Esophagus squamous epithelium (tissue), 4 donors: ENCODE measurements around the gene CXCR4.

Source experiments
- CTCF ChIP-seq, 6 experiments: fragments of 450-650 bp in 4 of 6; fragments of 200-600 bp in 2 of 6; sonication (generic) in 2 of 6; IDR thresholded peaks; one replicate each; pipeline ENCODE4 v1.5.1; 2016 to 2019; ENCODE audit warnings: antibody characterized with exemption in 6 of 6, mild to moderate bottlenecking in 4 of 6, moderate library complexity in 4 of 6
- POLR2A ChIP-seq, 4 donors: fragments of 450-650 bp; IDR thresholded peaks; one replicate each; pipeline ENCODE4 v1.6.1; 2017; ENCODE audit warnings: antibody characterized with exemption in 4 of 4, mild to moderate bottlenecking in 4 of 4, moderate library complexity in 3 of 4

- TF ChIP-seq CTCF (IDR thresholded peaks at IDR 0.05) (no peak), POLR2A (IDR thresholded peaks at IDR 0.05) (no peak)
Observed at GRCh38 chr2:136114382-136114781, 3.6 kb downstream of the CXCR4 start.
